ENCODE data around the gene MTUS2. TPM values are rescaled to one million over a fixed set of nuclear protein-coding genes. Genes with fewer than 3 reads are reported as not detected.
"Not testable (repeated sequence)": the region's sequence is repeated elsewhere in the genome, so short reads cannot be mapped to it uniquely, and the experiment has no call there.

MTUS2 gene
- total RNA-seq, 1 experiment from 2014 or later = not detected

GRCh38 chr13:29161676-29162075 lies 341.5 kb downstream of the MTUS2 start:
- no peak for DNase-seq (ENCODE audit: low read depth)

DNA sequence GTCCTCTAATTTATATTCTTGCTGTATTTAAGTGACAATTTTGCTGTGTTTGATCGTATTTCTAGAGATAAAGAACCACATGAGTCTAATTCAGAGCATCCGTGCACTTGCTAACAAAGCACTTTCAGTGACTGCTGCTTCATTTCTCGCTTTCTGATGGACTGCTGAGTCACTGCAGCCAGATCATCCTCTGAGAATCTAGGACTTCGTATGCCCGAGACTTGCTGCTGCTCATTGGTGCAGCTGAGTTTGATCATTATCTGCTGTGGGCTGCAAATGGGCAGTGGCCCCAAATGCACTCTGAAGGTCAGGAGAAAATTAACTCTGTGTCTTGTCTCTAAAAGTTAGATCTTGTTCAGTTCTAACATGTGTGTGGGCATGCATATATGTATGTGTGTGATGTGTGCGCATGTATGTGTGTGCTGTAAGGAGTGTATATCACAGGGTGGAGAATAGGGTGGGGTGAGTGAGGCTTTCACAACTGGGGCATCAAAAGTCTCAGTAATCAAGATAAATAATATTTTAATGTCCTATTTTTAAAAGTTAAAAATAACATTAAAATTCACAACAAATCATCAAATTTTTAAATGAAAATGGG lies 342.6 kb downstream of the MTUS2 start:
- DNase-seq (ENCODE audit: low read depth) = peak; percentile 35

- DNase-seq (ENCODE audit: low read depth) = no peak
These were observed 344.0 kb downstream of the MTUS2 start for GRCh38 chr13:29164116-29164515.

- DNase-seq (ENCODE audit: low read depth) = no peak
These were observed 345.1 kb downstream of the MTUS2 start for GRCh38 chr13:29165216-29165615.

GRCh38 chr13:29165840-29166239 lies 345.7 kb downstream of the MTUS2 start:
- peak; percentile 7 for DNase-seq (ENCODE audit: low read depth)

DNA sequence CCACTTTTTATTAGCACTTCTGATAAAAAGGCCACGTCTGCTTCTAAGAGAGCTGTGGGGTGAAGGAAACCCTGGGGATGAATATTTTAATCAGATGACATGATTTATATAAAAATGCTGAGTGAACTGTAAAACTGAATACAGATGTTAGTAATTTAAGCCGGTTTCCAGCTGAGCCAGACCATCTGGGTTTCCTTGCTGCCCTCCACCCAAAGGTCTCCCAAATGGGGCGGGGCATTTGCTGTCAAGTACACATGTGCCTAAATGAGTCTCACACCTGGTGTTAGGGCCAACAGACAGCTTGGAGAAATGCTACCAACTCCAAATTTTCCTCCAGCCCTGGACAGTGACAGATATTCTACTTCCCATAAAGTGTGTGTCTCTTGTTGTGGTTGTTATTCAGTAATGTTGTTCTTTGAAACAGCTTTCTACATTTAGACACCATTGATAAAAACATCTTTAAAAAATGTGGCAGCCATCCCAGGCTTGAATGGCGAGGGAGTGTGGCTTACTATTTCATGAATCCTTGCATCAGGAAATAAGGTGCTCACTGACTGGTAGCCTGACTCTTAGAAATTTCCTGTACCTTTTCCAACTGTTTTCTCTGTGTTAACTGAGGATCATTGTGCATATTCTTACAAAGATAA lies 350.4 kb downstream of the MTUS2 start:
- no peak for DNase-seq (ENCODE audit: low read depth)

DNA sequence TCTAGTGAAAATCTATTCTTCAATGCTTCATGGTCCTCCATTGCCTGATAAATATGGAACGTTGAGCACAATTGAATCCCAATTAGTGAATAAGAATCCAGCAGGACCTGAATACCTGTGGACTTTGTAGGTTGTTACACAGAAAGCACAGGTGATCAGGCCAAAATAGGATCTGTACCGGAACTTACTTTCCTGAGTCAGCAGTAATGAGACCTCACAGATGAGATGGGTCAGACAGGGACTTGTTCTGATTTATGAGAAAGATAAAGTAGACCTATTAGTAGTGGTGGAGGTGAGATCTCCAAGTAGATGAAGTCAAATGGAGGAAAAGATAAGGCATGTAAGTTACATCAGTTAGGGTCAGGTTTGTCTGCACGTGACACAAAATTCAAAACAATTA lies 351.1 kb downstream of the MTUS2 start:
- no peak for DNase-seq (ENCODE audit: low read depth)

DNA sequence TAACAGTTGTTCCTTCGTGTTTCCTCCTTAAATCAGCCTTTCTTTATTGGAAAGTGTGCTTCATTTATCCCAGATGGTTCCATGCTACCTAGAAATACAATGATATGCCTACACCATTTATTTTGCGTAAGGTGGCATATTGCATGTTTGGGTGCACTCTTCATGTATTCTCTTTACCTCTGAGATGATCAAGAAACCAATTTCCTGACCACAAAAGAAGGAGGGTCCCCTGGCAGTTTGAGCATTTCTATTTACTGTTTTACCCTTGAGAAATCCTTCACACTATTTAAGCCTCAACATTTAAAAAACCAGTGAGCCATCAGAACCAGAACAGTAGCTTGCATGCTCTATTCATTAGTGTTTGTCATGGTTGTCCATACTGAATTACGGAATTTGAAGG lies 354.0 kb downstream of the MTUS2 start:
- DNase-seq (ENCODE audit: low read depth) = no peak

DNA sequence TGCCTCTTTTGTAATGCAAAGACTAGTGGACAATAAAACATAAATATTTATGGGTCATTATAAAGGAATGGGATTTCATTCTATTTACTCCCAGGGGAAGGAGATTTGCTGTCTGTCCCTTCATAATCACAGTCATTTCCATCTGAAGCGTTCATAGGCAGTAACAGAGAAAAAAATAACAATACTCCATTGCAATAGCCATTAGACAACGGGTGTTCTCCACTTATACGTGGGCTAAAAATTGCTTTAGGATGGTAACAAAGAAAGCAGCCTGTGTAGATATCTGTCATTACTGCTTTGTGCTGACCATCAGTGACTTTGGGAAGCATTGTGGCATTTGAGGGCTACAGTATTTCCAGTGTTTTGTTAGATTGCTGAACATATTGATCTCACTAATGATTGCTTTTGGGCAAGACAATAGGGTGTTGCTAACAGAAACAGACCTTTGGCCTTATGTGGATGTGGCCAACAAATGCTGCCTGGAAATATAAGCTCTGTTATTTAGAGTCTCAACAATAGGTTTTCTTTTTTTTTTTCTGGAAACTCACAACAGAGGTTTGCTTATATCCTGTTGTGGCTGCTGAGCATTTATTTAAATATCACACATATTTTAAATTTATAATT lies 355.2 kb downstream of the MTUS2 start:
- no peak for DNase-seq (ENCODE audit: low read depth)

GRCh38 chr13:29180055-29180454 lies 359.9 kb downstream of the MTUS2 start:
- no peak for DNase-seq (ENCODE audit: low read depth)

GRCh38 chr13:29182216-29182615 lies 362.1 kb downstream of the MTUS2 start:
- no peak for DNase-seq (ENCODE audit: low read depth)

DNA sequence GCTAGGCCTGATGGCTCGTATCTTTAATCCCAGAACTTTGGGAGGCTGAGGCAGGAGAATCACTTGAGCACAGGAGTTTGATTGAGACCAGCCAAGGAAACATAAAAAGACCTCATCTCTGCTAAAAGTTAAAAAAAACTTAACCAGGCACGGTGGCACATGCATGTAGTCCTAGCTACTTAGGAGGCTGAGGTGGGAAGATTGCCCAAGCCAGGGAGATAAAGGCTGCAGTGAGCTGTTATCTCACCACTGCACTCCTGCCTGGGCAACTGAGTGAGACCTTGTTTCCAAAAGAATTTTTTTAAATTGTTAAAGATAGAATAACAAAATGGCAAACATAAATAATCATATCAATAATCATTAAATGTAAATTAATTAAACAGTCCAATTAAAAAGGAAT lies 365.8 kb downstream of the MTUS2 start:
- DNase-seq (ENCODE audit: low read depth) = no peak

GRCh38 chr13:29187584-29187983 lies 367.4 kb downstream of the MTUS2 start:
- no peak for DNase-seq (ENCODE audit: low read depth)

- no peak for DNase-seq (ENCODE audit: low read depth)
These were observed 370.2 kb downstream of the MTUS2 start for GRCh38 chr13:29190298-29190697.

DNA sequence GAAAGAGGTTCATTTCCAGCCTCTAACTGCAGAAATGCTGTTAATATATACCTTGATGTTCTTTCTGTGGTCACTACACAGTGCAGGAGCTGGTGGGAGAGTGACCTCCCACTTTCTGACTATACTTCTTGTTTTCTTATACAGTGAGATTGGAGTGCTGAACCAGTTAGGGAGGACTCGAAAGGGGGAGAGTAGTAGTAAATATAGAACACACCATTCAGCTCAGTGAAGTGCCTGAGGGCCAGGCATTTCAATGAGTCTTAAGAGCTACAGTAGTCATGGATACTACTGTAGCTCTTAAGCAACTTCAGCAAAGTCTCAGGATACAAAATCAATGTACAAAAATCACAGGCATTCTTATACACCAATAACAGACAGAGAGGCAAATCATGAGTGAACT lies 372.9 kb downstream of the MTUS2 start:
- DNase-seq (ENCODE audit: low read depth) = no peak

GRCh38 chr13:29195456-29195855 lies 375.3 kb downstream of the MTUS2 start:
- DNase-seq (ENCODE audit: low read depth) = no peak

- DNase-seq (ENCODE audit: low read depth) = no peak
These were observed 376.4 kb downstream of the MTUS2 start for GRCh38 chr13:29196409-29197074.

DNA sequence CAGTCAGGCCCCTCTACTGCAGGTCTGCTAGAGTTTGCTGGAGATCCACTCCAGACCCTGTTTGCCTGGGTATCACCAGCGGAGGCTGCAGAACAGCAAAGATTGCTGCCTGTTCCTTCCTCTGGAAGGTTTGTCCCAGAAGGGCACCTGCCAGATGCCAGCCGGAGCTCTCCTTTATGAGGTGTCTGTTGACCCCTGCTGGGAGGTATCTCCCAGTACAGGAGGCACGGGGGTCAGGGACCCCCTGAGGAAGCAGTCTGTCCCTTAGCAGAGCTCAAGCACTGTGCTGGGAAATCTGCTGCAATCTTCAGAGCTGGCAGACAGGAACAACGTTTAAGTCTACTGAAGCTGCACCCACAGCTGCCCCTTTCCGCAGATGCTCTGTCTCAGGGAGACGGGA lies 382.6 kb downstream of the MTUS2 start:
- not testable (repeated sequence) for DNase-seq (ENCODE audit: low read depth)

DNA sequence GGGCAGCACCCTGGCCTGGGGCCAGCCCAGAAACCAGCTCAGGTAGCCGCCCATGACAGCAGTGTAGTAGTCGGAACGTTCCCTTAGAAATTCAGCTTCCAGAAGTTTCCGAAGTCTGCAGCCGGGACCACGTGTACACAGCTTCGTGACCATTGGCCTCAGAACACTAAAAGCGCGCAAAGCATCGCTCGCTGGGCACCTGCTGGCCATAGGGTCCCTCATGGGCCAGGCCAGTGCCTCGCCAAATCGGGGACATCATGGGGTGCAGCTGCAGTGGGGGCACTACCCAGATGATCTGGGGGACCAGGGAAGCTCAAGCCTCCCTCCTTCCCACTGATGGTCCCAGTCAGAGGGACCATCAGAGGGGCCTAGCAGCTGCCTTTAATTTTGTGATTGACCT lies 384.5 kb downstream of the MTUS2 start:
- no peak for DNase-seq (ENCODE audit: low read depth)

DNA sequence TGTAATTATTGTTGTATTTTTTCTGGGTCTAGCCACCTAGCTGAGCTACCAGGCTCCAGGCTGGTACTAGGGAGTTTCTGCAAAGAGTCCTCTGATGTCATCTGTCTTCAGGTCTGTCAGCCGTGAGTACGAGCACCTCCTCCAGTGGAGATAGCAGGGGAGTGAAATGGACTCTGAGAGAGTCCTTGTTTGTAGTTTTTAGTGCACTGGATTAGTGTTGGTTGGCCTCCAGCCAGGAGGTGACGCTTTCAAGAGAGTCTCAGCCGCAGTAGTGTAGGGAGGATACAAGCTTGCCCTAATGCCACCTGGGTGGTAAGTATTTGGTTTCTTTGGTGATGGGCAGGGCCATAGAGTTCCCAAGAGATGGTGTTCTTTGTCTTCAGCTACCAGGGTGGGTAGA lies 390.5 kb downstream of the MTUS2 start:
- DNase-seq (ENCODE audit: low read depth) = no peak

DNA sequence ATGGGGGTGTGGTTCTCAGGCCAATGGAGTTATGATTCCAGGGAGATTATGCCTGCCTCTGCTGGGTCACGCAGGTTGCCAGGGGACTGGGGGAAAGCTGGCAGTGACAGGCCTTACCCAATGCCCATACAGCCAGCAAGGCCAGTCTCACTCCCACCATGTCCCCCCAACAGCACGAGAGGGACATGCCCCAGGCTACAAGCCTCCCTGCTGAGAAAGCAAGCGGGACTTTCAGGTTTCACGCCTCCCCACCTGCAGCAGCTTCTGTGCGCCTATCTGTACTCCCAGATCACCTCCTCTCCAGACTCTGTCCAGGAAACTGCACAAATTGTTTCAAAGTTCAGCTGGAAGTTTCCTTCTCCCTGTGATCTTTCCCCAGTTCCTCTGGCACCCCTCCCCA lies 391.0 kb downstream of the MTUS2 start:
- DNase-seq (ENCODE audit: low read depth) = not testable (repeated sequence)

GRCh38 chr13:29222458-29222857 lies 402.3 kb downstream of the MTUS2 start:
- no peak for DNase-seq (ENCODE audit: low read depth)

GRCh38 chr13:29224206-29224605 lies 404.1 kb downstream of the MTUS2 start:
- DNase-seq (ENCODE audit: low read depth) = no peak

Measured in LHCN-M2 (cell line).